GM19025 (cell line): ENCODE measurements around the gene PPM1G.

Experiments used
- ATAC-seq: cut with Tn5 transposase; IDR thresholded peaks from one replicate; pipeline ENCODE4 v1.9.1; 2021; ENCODE audit warnings: mild to moderate bottlenecking, low read depth, moderate library complexity; ENCODE audit not compliant: unreplicated experiment

Gene PPM1G

GRCh38 chr2:27420996-27421395, 11.6 kb upstream of the PPM1G start:
- ATAC-seq: no peak

- no peak for ATAC-seq
These were observed 6.8 kb upstream of the PPM1G start for GRCh38 chr2:27416151-27416550.

- ATAC-seq: no peak
These were observed 3.2 kb upstream of the PPM1G start for GRCh38 chr2:27412419-27413152.

GRCh38 chr2:27408601-27409320, 630 bp downstream of the PPM1G start:
- peak; percentile 11 for ATAC-seq

GRCh38 chr2:27407798-27408491, 1.4 kb downstream of the PPM1G start:
- no peak for ATAC-seq

GRCh38 chr2:27400348-27401135, 8.8 kb downstream of the PPM1G start:
- ATAC-seq: no peak

GRCh38 chr2:27398962-27399361, 10.4 kb downstream of the PPM1G start:
- no peak for ATAC-seq

- no peak for ATAC-seq
These were observed 16.2 kb downstream of the PPM1G start for GRCh38 chr2:27393225-27393624.

- ATAC-seq: no peak
These were observed 18.3 kb downstream of the PPM1G start for GRCh38 chr2:27390822-27391679.

- ATAC-seq: no peak
These were observed 27.7 kb downstream of the PPM1G start for GRCh38 chr2:27381577-27382181.

- peak; percentile 87 for ATAC-seq
These were observed 28.5 kb downstream of the PPM1G start, which contains the start of gene ZNF513 for GRCh38 chr2:27380626-27381545. Gene ZNF513, minus strand, starts transcription at chr2:27380734. Its CDS starts 208 bp downstream, at chr2:27380526.

- ATAC-seq: peak; percentile 38
These were observed 29.4 kb downstream of the PPM1G start for GRCh38 chr2:27379836-27380625.

GRCh38 chr2:27379383-27379835, 30.0 kb downstream of the PPM1G start:
- ATAC-seq: no peak

GRCh38 chr2:27378809-27379290, 30.5 kb downstream of the PPM1G start:
- ATAC-seq: no peak

- no peak for ATAC-seq
These were observed 31.1 kb downstream of the PPM1G start for GRCh38 chr2:27378096-27378808.

GRCh38 chr2:27377618-27378095, 31.7 kb downstream of the PPM1G start:
- no peak for ATAC-seq
